GM19324 (cell line): ENCODE measurements around the gene CDH23.

Source experiments
- ATAC-seq: cut with Tn5 transposase; IDR thresholded peaks from one replicate; pipeline ENCODE4 v1.9.1; 2021; ENCODE audit warnings: mild to moderate bottlenecking, moderate library complexity; ENCODE audit not compliant: unreplicated experiment, low FRiP score

CDH23 gene

GRCh38 chr10:71573562-71574518 lies 177.1 kb downstream of the CDH23 start:
- ATAC-seq, result no peak

DNA sequence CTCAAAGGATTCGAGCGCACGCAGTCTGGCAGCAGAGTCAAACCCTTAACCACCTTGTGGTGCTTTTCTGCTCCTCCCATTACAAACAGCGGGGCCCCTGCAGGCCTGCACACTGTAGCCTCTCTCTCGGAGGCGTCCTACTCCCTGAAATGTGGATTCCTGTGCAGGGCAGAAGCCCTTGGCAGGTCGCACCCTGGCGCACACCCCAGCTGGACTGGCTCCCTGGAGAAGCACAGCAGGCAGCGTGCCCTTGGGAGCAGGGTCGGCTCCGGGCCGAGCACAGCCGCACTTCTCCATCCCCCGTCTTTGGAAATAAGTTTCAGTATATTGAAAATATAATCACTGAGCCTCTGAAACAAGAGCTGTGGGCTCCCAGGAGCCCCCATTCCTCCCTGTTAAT lies 178.7 kb downstream of the CDH23 start:
- no peak for ATAC-seq

- no peak for ATAC-seq
Measured at GRCh38 chr10:71575934-71576801, 179.4 kb downstream of the CDH23 start.

GRCh38 chr10:71576842-71577241 lies 180.1 kb downstream of the CDH23 start:
- no peak for ATAC-seq

GRCh38 chr10:71577345-71577744 lies 180.6 kb downstream of the CDH23 start:
- ATAC-seq, result no peak

GRCh38 chr10:71578069-71578468 lies 181.3 kb downstream of the CDH23 start:
- ATAC-seq, result no peak

- no peak for ATAC-seq
Measured at GRCh38 chr10:71579668-71580067, 182.9 kb downstream of the CDH23 start.

GRCh38 chr10:71580415-71580814 lies 183.7 kb downstream of the CDH23 start:
- ATAC-seq, result no peak

DNA sequence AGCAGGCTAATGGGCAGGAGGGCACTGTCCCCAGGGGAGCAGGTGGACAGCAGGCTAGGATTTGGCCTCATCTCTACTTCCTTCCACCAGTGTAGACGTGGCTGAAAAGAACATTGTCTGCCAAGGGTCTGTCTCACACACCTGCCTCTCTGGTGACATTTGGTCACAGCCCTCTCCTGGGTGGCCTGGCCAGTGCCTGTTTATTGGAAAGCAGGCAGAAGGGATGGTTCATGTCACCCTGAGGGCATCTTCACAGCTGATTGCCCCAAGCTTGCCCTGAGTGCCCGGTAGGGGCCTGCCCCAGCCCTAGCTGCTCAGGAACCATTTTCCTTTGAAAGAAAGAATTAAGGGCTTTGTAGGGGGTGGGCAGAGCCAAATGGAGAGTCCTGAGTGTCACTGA lies 184.2 kb downstream of the CDH23 start:
- ATAC-seq, result no peak

DNA sequence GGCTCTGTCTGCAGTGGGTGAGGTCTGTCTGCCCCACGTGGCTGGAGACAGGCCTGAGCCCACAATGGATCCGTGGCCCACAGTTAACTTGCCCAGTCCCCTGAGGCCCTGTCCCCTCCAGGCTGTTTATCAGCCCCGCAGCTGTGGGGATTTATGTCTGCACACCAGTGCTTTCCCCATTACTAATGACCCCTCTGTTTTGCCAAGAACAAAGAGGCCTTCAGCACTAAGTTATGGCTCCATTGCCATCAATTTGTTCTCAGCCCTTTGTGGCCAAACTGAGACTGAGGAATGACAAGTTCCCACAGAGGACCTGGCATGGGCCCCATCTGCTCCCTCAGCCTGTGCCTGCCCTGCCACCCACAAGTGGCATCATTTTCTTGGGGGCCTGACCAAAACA lies 184.7 kb downstream of the CDH23 start:
- ATAC-seq, result no peak

DNA sequence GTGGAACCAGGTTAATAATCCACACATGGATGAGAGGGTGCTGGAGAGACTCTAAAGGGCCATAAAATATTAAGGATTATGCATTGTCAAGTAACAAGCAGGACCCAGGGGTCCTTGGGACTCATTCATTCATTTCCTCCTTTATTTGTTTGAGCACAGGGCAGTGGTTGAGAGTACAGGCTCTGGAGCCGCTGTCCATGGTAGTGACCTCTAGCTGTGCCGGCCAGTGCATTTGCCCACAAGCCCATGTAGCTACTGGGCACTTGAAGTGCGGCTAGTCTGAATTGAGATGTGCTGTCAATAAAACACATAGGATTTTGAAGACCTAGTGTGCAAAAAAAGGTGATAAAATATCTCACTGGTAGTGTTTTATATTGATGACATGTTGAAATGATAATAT lies 185.3 kb downstream of the CDH23 start:
- no peak for ATAC-seq

DNA sequence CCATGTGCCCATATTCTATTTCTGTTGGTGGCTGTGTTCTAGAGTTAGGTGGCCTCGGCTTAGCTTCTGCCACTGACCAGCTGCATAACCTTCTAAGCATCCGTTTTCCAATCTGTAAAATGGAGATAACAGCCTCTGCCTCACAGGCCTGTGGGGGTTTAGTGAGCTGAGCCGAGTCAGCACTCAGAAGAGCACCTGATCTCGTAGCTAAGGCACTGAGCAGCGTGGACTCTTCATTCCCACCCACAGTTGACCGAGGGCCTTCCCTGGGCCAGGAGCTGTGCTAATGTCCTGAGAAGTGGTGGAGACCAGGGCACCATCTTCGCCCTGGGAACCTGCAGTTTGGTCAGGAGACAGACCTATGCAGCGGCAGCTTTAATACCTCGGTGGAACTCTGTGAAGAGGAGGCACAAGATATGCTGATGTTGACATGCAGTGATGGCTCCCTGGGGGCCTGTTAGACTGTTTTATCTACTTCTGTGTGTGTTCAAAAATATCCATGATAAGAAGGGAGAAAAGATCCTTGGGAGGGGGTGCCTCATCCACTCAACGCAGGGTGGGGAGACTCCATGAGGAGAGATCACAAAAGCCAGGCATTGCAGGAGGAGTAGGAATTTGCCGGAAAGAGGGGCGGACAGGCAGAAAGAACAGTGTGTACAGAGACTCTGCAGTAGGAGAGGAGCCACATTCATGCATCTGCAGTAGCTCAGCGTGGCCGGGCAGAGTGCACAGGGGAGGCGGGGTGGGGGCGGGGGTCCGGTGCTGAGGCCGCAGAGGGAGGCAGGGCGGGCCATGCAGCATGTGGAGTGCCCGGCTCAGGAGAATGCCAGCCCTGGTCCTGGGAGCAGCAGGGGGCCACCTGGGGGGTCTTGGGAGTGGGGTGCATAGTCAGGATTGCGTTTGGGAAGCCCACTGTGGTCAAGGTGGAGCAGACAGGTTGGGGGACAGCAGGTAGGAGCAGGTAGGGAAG lies 186.1 kb downstream of the CDH23 start:
- ATAC-seq, result no peak

DNA sequence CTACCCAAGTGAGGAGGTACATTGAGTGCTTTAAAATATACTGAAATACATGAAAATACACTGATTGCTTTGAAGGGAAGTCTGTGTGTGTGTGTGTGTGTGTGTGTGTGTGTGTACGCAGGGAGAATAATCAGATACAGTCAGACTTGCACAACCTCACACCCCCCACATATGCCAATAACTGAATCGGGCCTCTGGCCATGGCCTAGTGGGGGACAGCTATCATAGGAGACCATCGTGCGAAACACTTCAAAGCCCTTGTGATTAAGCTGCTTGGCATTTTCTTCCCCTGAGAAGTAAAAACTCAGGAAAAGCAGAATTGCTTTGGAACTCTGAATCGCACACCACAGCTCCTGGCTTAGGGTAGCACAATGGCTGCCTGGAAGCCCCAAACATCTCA lies 187.7 kb downstream of the CDH23 start:
- no peak for ATAC-seq

DNA sequence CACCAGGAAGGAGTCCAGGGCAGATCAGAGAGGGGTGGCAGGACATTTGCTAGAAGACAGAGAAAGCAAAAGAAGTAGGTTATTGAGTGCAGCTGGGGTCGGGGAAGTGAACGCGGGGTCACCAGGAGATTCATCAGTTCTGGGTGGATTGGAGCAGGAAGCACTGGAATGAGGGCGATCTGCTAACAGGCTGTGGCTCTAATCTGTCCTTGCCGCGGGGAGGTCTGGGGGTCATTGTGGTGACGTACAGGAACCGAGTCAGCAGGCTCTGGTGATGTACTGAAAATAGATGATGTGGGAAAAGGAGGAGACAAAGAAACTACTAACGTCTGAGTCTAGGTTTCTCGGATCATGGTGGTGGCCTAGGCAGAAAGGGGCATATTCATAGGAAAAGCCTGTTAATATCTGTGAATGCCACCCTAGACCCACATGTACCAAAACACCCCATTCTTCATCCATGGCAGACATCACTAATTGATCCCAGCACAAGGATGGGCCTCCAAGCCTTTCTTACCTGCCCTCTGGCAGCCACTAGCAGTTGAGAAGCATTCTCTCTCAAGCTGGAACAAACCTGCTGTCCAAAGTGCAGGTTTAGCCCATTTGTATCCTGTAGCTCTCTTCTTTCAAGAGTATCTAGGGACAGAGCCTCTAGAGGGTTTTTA lies 188.3 kb downstream of the CDH23 start:
- no peak for ATAC-seq

DNA sequence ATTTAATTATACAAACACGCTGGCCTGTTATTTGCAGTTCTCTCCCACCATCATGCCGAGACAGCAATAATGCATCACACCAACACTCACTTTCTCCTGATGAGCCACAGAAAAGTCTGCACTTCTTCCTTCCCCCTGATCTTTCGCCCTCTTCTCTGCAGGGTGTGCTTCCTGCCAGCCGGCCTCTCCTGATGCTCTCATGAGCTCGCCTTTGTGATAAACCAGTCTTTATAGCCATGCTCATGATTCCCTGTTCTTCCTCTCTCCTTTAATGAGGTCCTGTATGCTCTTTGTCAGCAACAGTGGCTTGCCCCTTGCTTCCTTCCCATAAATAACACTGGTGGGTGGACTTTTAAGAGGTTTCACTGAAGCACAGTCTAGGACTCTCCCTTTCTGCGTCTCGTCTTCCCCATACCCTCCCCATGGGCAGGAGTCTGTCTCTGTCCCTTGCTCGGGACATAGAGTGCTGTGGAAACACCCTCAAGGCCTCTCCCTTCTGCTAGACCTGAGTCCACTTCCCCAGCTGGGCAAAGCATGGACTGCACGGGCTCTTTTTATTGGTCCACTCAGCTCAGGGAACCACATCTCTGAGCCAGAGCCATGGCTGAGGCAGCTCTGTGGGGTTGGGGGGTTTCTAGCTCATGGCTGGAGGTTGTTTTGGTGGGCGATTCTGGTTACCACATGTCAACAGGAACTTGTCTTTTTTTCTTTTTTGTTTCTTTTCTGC lies 189.0 kb downstream of the CDH23 start:
- ATAC-seq, result no peak

- no peak for ATAC-seq
Measured at GRCh38 chr10:71587941-71588573, 191.3 kb downstream of the CDH23 start.

GRCh38 chr10:71588685-71589084 lies 192.0 kb downstream of the CDH23 start:
- no peak for ATAC-seq
